AG04450 (cell line): ENCODE data around the gene STRA6. TPM values are rescaled to one million over a fixed set of nuclear protein-coding genes. Genes with fewer than 3 reads are reported as not detected.

ENCODE experiments used
- CTCF ChIA-PET: fragments of 300-600, 350-600 bp; formaldehyde crosslinking; extraction: SDS; loops from one replicate; lab custom pipeline; 2022; ENCODE audit warnings: antibody characterized with exemption, inconsistent platforms; lab: Charles Lee
- POLR2A ChIA-PET: fragments of 350-600 bp; formaldehyde crosslinking; extraction: SDS; loops from one replicate; lab custom pipeline; 2021; ENCODE audit warnings: antibody characterized with exemption, inconsistent platforms; lab: Yijun Ruan, JAX
- DNase-seq: peaks from one replicate; pipeline ENCODE4 v3.0.0-alpha.2; 2011; ENCODE audit warnings: low read depth, low spot score
- H3K27ac ChIP-seq: one replicate; pipeline ENCODE4 v1.5.1; 2012; ENCODE audit warnings: low read depth, low read length, control low read depth
- H3K27me3 ChIP-seq: one replicate; pipeline ENCODE4 v1.6.0; 2012; ENCODE audit warnings: low read length; ENCODE audit not compliant: control insufficient read depth, insufficient read depth
- H3K4me3 ChIP-seq: 2 replicates; pipeline ENCODE4 v1.5.1; 2011; ENCODE audit warnings: mild to moderate bottlenecking, low read depth, low read length, control low read depth
- H3K9me3 ChIP-seq: 2 replicates; pipeline ENCODE4 v1.5.1; 2012; ENCODE audit warnings: low read length; ENCODE audit not compliant: control insufficient read depth, insufficient read depth
- CTCF ChIP-seq: IDR thresholded peaks from 2 replicates; pipeline ENCODE4 v1.5.1; 2011; ENCODE audit warnings: low read depth, low read length, control low read depth, inconsistent platforms
- polyA plus RNA-seq: library from polyadenylated mRNA; depleted of rRNA; stranded (reverse); fragments of >200 nt; gene quantifications from 2 replicates; pipeline ENCODE4 v1.2.3, GENCODE V29; 2011

STRA6 gene
- polyA plus RNA-seq, 1 experiment = 0.12 TPM

- Histone ChIP-seq H3K27me3 (peaks cover 8% of the 10 kb centered on the region), H3K4me3 (no peak overlapping the region), H3K9me3 (no peaks in the 10 kb centered on the region; the same call in 1 of the 2 replicates), H3K27ac (no peak overlapping the region)
- no peak for DNase-seq
- ChIA-PET CTCF (interaction anchor here (1.1 kb wide), 1 partner anchor 27 kb away, joined by 3 read pairs; no protein-coding TSS in a partner anchor), POLR2A (no interaction called here)
- no peak for TF ChIP-seq CTCF
These were observed 30.5 kb downstream of the STRA6 start for GRCh38 chr15:74171965-74172541.

- no peak overlapping the region for H3K27ac ChIP-seq
- POLR2A ChIA-PET = no interaction called here
- H3K9me3 ChIP-seq = no peaks in the 10 kb centered on the region; the same call in 1 of the 2 replicates
- H3K27me3 ChIP-seq = peaks cover 8% of the 10 kb centered on the region
- H3K4me3 ChIP-seq = no peak overlapping the region
- CTCF ChIA-PET = no interaction called here
- no peak for TF ChIP-seq CTCF
- no peak for DNase-seq
These were observed 31.6 kb downstream of the STRA6 start for GRCh38 chr15:74170875-74171578.

GRCh38 chr15:74170071-74170844 is 32.3 kb downstream of the STRA6 start:
- ChIA-PET CTCF (interaction anchor here (0.5 to 0.6 kb wide), 2 partner anchors 40 to 42 kb away, joined by 3 to 7 read pairs; partner anchors contain the start of gene ISLR2), POLR2A (no interaction called here)
- H3K27ac ChIP-seq = no peak overlapping the region
- no peak overlapping the region for H3K4me3 ChIP-seq
- H3K9me3 ChIP-seq = no peaks in the 10 kb centered on the region; the same call in 1 of the 2 replicates
- no peak for TF ChIP-seq CTCF
- peaks cover 8% of the 10 kb centered on the region for H3K27me3 ChIP-seq
- no peak for DNase-seq

- ChIA-PET CTCF (no interaction called here), POLR2A (no interaction called here)
- Histone ChIP-seq H3K4me3 (no peak overlapping the region), H3K27ac (no peak overlapping the region), H3K27me3 (peaks cover 8% of the 10 kb centered on the region), H3K9me3 (no peaks in the 10 kb centered on the region)
- TF ChIP-seq CTCF = no peak
- DNase-seq = no peak
These were observed 33.9 kb downstream of the STRA6 start for GRCh38 chr15:74168711-74169126.
